Measurements from ENCODE around the gene ATRNL1.

ATRNL1 gene

DNA sequence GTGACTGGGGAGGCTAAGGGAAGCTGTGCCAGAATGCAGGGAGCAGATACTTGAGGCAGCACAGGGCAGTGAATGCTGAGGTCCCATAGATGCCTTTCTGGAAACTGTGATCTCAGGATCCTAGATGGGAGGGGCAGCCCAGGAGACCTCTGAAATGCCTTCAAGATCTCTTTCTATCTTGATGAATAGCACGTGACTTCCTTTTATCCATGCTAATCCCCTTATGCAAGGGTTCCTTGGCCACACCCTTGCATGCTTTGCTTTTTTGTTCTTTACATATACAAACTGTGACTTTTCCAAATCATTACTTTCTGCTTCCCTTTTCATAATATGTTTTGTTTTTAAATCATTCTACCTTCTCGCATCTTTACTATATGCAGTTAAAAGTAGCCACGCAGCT is 14.7 kb downstream of the ATRNL1 start:
- H3K36me3 ChIP-seq (replicated peaks; ENCODE audit: low read depth, low read length): no peaks in the 10 kb centered on the region
- H3K4me2 ChIP-seq (ENCODE audit: low read length): no peak overlapping the region
- no peaks in the 10 kb centered on the region for H3K9me3 ChIP-seq (ENCODE audit: insufficient read depth, low read length)
- no peak overlapping the region for H3K27ac ChIP-seq (ENCODE audit: low read length)
- H3K79me2 ChIP-seq (ENCODE audit: low read length): no peaks in the 10 kb centered on the region
- no peak overlapping the region for H2AFZ ChIP-seq (ENCODE audit: low read depth, low read length)
- no peaks in the 10 kb centered on the region for H3K4me1 ChIP-seq (ENCODE audit: low read length)
- no peaks in the 10 kb centered on the region for H3K27me3 ChIP-seq (ENCODE audit: low read depth, low read length)
- no peaks in the 10 kb centered on the region for H4K20me1 ChIP-seq (ENCODE audit: insufficient read depth, low read length)
- TF ChIP-seq, protein P1, sequence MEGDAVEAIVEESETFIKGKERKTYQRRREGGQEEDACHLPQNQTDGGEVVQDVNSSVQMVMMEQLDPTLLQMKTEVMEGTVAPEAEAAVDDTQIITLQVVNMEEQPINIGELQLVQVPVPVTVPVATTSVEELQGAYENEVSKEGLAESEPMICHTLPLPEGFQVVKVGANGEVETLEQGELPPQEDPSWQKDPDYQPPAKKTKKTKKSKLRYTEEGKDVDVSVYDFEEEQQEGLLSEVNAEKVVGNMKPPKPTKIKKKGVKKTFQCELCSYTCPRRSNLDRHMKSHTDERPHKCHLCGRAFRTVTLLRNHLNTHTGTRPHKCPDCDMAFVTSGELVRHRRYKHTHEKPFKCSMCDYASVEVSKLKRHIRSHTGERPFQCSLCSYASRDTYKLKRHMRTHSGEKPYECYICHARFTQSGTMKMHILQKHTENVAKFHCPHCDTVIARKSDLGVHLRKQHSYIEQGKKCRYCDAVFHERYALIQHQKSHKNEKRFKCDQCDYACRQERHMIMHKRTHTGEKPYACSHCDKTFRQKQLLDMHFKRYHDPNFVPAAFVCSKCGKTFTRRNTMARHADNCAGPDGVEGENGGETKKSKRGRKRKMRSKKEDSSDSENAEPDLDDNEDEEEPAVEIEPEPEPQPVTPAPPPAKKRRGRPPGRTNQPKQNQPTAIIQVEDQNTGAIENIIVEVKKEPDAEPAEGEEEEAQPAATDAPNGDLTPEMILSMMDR (IDR thresholded peaks at IDR 0.05; ENCODE audit: low read depth, low read length): no peak
- TF ChIP-seq EZH2phosphoT487 (IDR thresholded peaks at IDR 0.05; ENCODE audit: low read depth): no peak
- no peak overlapping the region for H3K9ac ChIP-seq (ENCODE audit: low read length)
- H3K4me3 ChIP-seq (ENCODE audit: low read length): no peak overlapping the region

DNA sequence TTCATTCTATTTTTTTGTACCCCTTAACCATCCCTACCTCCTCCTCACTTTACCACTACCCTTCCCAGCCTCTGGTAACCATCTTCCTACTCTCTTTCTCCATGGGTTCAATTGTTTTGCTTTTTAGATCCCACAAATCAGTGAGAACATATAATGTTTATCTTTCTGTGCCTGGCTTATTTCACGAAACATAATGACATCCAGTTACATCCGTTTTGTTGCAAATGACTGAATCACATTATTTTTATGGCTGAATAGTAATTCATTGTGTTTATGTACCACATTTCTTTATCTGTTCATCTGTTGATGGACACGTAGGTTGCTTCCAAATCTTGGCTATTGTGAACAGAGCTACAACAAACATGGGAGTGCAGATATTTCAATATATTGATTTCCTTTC is 24.1 kb downstream of the ATRNL1 start:
- no peak for TF ChIP-seq EZH2phosphoT487 (IDR thresholded peaks at IDR 0.05; ENCODE audit: low read depth)
- TF ChIP-seq, protein P1 (IDR thresholded peaks at IDR 0.05; ENCODE audit: low read depth, low read length): no peak
- Histone ChIP-seq H3K27ac (ENCODE audit: low read length) (no peak overlapping the region), H2AFZ (ENCODE audit: low read depth, low read length) (no peak overlapping the region), H3K79me2 (ENCODE audit: low read length) (no peaks in the 10 kb centered on the region), H3K4me1 (ENCODE audit: low read length) (no peaks in the 10 kb centered on the region), H3K9ac (ENCODE audit: low read length) (no peak overlapping the region), H3K4me2 (ENCODE audit: low read length) (no peak overlapping the region), H3K9me3 (ENCODE audit: insufficient read depth, low read length) (no peaks in the 10 kb centered on the region), H3K4me3 (ENCODE audit: low read length) (no peak overlapping the region), H3K36me3 (replicated peaks; ENCODE audit: low read depth, low read length) (no peaks in the 10 kb centered on the region), H3K27me3 (ENCODE audit: low read depth, low read length) (peaks cover 3% of the 10 kb centered on the region; the same call in 1 of the 2 replicates), H4K20me1 (ENCODE audit: insufficient read depth, low read length) (no peaks in the 10 kb centered on the region)

DNA sequence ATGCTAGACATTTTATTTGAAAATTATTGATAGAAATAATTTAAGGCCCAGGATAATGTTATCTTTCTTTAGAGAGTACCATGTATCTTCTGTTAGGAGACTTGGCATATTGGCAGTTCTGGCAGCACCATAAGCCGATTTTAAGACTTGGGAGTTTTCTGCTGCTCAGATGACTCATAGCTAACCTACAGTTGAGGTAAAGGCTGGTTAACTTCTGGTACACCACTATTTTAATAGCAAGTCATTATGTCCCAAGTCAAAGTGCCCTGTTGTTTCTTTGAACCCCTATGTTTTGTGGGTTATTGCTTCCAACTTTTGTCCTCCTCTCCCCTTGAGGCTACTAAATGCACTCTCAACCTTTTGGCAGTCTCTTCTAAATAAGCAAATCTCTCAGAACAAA is 25.2 kb downstream of the ATRNL1 start:
- Histone ChIP-seq H4K20me1 (ENCODE audit: insufficient read depth, low read length) (no peaks in the 10 kb centered on the region), H3K36me3 (replicated peaks; ENCODE audit: low read depth, low read length) (no peaks in the 10 kb centered on the region), H3K4me1 (ENCODE audit: low read length) (no peaks in the 10 kb centered on the region), H3K27ac (ENCODE audit: low read length) (no peak overlapping the region), H3K79me2 (ENCODE audit: low read length) (no peaks in the 10 kb centered on the region), H3K9ac (ENCODE audit: low read length) (no peak overlapping the region), H3K27me3 (ENCODE audit: low read depth, low read length) (peaks cover 3% of the 10 kb centered on the region; the same call in 1 of the 2 replicates), H3K4me3 (ENCODE audit: low read length) (no peak overlapping the region), H3K4me2 (ENCODE audit: low read length) (no peak overlapping the region), H3K9me3 (ENCODE audit: insufficient read depth, low read length) (no peaks in the 10 kb centered on the region), H2AFZ (ENCODE audit: low read depth, low read length) (no peak overlapping the region)
- TF ChIP-seq, protein P1 (IDR thresholded peaks at IDR 0.05; ENCODE audit: low read depth, low read length): no peak
- TF ChIP-seq EZH2phosphoT487 (IDR thresholded peaks at IDR 0.05; ENCODE audit: low read depth): no peak

GRCh38 chr10:115125505-115125904 is 32.3 kb downstream of the ATRNL1 start:
- Histone ChIP-seq H3K79me2 (ENCODE audit: low read length) (no peaks in the 10 kb centered on the region), H3K4me2 (ENCODE audit: low read length) (no peak overlapping the region), H2AFZ (ENCODE audit: low read depth, low read length) (no peak overlapping the region), H3K9ac (ENCODE audit: low read length) (no peak overlapping the region), H3K27ac (ENCODE audit: low read length) (no peak overlapping the region), H3K36me3 (replicated peaks; ENCODE audit: low read depth, low read length) (no peaks in the 10 kb centered on the region), H3K27me3 (ENCODE audit: low read depth, low read length) (no peaks in the 10 kb centered on the region), H3K4me3 (ENCODE audit: low read length) (no peak overlapping the region), H4K20me1 (ENCODE audit: insufficient read depth, low read length) (no peaks in the 10 kb centered on the region), H3K4me1 (ENCODE audit: low read length) (no peaks in the 10 kb centered on the region), H3K9me3 (ENCODE audit: insufficient read depth, low read length) (no peaks in the 10 kb centered on the region)
- TF ChIP-seq EZH2phosphoT487 (IDR thresholded peaks at IDR 0.05; ENCODE audit: low read depth): no peak
- TF ChIP-seq, protein P1 (IDR thresholded peaks at IDR 0.05; ENCODE audit: low read depth, low read length): no peak
